Lower lobe of right lung (tissue), 2 donors: ENCODE results near the gene GOLGB1. TPM values are rescaled to one million over a fixed set of nuclear protein-coding genes. Genes with fewer than 3 reads are reported as not detected.
"Not testable (repeated sequence)": the region's sequence is repeated elsewhere in the genome, so short reads cannot be mapped to it uniquely, and the experiment has no call there.

Experiments
- ATAC-seq, 2 donors: fragments of 200-7000 bp; cut with Tn5 transposase; one replicate each; pipeline ENCODE4 v1.9.1; 2020 to 2022; ENCODE audit warnings: mild to moderate bottlenecking in 2 of 2, moderate library complexity in 2 of 2
- DNase-seq: peaks from one replicate; pipeline ENCODE4 v3.0.0-alpha.2; 2020
- H3K27ac ChIP-seq: fragments of 200-600 bp; one replicate; pipeline ENCODE4 v1.8.0; 2022
- H3K27me3 ChIP-seq: fragments of 200-600 bp; one replicate; pipeline ENCODE4 v1.8.0; 2022; ENCODE audit warnings: low read depth
- H3K36me3 ChIP-seq: fragments of 200-600 bp; one replicate; pipeline ENCODE4 v1.8.0; 2022; ENCODE audit warnings: mild to moderate bottlenecking
- H3K4me1 ChIP-seq: fragments of 200-600 bp; one replicate; pipeline ENCODE4 v1.8.0; 2022
- H3K4me3 ChIP-seq: fragments of 200-600 bp; one replicate; pipeline ENCODE4 v1.8.0; 2022; ENCODE audit warnings: mild to moderate bottlenecking
- H3K9me3 ChIP-seq: fragments of 200-600 bp; one replicate; pipeline ENCODE4 v1.8.0; 2022
- intact Hi-C: fragments of 100-400 bp; cut with DNase I; formaldehyde crosslinking; loops from one replicate; pipeline ENCODE4 v1.11.0; 2022
- long read RNA-seq: library from polyadenylated mRNA; unstranded; transcript quantifications from one replicate; pipeline ENCODE4 v2.0.0, GENCODE V29; 2021
- total RNA-seq: library from RNA; stranded (reverse); fragmentation: NEBNext Ultra II Directional; extraction: Animal tissue kit (Norgen Biotek cat#: 25700); gene quantifications from one replicate; pipeline ENCODE4 v1.2.1, GENCODE V29; 2021
- TF ChIP-seq, protein P1 (sequence below): fragments of 200-600 bp; IDR thresholded peaks from one replicate; pipeline ENCODE4 v1.8.0; 2022; ENCODE audit warnings: antibody characterized with exemption, mild to moderate bottlenecking
- donor health status: DM: no; HTN: yes; CAD: no; lungs with severe emphysema.

The GOLGB1 gene
- 55.4 TPM for total RNA-seq
- long read RNA-seq, full-length matches to known transcripts, result 6 of 62 reads
- long read RNA-seq, partial matches to known transcripts, result 32 of 62 reads
- long read RNA-seq, other reads (novel, unspliced or antisense), result 24 of 62 reads

GRCh38 chr3:121749276-121750086 is at the start of gene GOLGB1:
GOLGB1 (minus strand) TSS chr3:121749741; CDS start chr3:121730971, 18,770 bp downstream.
- peaks cover 35% of the 10 kb centered on the region for H3K4me1 ChIP-seq
- ATAC-seq (peak; percentile 99), DNase-seq (peak; percentile 95)
- no peaks in the 10 kb centered on the region for H3K36me3 ChIP-seq
- H3K4me3 ChIP-seq, result peak within 1 kb of the TSS; percentile 77
- no peaks in the 10 kb centered on the region for H3K9me3 ChIP-seq
- intact Hi-C loops, result no loop called here
- H3K27ac ChIP-seq, result peak within 1 kb of the TSS; percentile 96
- H3K27me3 ChIP-seq, result no peaks in the 10 kb centered on the region
- TF ChIP-seq, protein P1, sequence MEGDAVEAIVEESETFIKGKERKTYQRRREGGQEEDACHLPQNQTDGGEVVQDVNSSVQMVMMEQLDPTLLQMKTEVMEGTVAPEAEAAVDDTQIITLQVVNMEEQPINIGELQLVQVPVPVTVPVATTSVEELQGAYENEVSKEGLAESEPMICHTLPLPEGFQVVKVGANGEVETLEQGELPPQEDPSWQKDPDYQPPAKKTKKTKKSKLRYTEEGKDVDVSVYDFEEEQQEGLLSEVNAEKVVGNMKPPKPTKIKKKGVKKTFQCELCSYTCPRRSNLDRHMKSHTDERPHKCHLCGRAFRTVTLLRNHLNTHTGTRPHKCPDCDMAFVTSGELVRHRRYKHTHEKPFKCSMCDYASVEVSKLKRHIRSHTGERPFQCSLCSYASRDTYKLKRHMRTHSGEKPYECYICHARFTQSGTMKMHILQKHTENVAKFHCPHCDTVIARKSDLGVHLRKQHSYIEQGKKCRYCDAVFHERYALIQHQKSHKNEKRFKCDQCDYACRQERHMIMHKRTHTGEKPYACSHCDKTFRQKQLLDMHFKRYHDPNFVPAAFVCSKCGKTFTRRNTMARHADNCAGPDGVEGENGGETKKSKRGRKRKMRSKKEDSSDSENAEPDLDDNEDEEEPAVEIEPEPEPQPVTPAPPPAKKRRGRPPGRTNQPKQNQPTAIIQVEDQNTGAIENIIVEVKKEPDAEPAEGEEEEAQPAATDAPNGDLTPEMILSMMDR, result no peak

- no peaks in the 10 kb centered on the region for H3K4me1 ChIP-seq
- no peaks in the 10 kb centered on the region for H3K9me3 ChIP-seq
- no peak overlapping the region for H3K4me3 ChIP-seq
- DNase-seq (no peak), ATAC-seq (no peak)
- H3K27me3 ChIP-seq, result no peaks in the 10 kb centered on the region
- TF ChIP-seq, protein P1, result no peak
- intact Hi-C loops, result no loop called here
- H3K27ac ChIP-seq, result no peak overlapping the region
- H3K36me3 ChIP-seq, result peaks cover 7% of the 10 kb centered on the region
Observed at GRCh38 chr3:121796970-121797369, 47.4 kb upstream of the GOLGB1 start.

- Histone ChIP-seq H3K27ac (no peak overlapping the region), H3K27me3 (no peaks in the 10 kb centered on the region), H3K4me1 (no peaks in the 10 kb centered on the region), H3K36me3 (peaks cover 21% of the 10 kb centered on the region), H3K4me3 (no peak overlapping the region), H3K9me3 (no peaks in the 10 kb centered on the region)
- no peak for DNase-seq
- ATAC-seq, result no peak
- TF ChIP-seq, protein P1, result no peak
- intact Hi-C loops, result no loop called here
Observed at GRCh38 chr3:121794264-121794983, 44.9 kb upstream of the GOLGB1 start.

- TF ChIP-seq, protein P1, result no peak
- peaks cover 34% of the 10 kb centered on the region for H3K36me3 ChIP-seq
- H3K9me3 ChIP-seq, result no peaks in the 10 kb centered on the region
- H3K4me1 ChIP-seq, result no peaks in the 10 kb centered on the region
- no peak overlapping the region for H3K4me3 ChIP-seq
- intact Hi-C loops, result no loop called here
- no peaks in the 10 kb centered on the region for H3K27me3 ChIP-seq
- no peak overlapping the region for H3K27ac ChIP-seq
- DNase-seq (no peak), ATAC-seq (no peak)
Observed at GRCh38 chr3:121793078-121793477, 43.5 kb upstream of the GOLGB1 start.

GRCh38 chr3:121786485-121786884 is 36.9 kb upstream of the GOLGB1 start:
- Histone ChIP-seq H3K27me3 (no peaks in the 10 kb centered on the region), H3K27ac (no peak overlapping the region), H3K4me1 (no peaks in the 10 kb centered on the region), H3K4me3 (no peak overlapping the region), H3K9me3 (no peaks in the 10 kb centered on the region), H3K36me3 (peaks cover 77% of the 10 kb centered on the region)
- ATAC-seq, result no peak
- no peak for DNase-seq
- TF ChIP-seq, protein P1, result no peak
- intact Hi-C loops, result no loop called here

GRCh38 chr3:121782784-121783183 is 33.2 kb upstream of the GOLGB1 start:
- H3K27me3 ChIP-seq, ATAC-seq, DNase-seq, intact Hi-C loops, H3K9me3 ChIP-seq, H3K4me1 ChIP-seq, H3K4me3 ChIP-seq, H3K27ac ChIP-seq: not testable (repeated sequence)
- H3K36me3 ChIP-seq, result peaks cover 82% of the 10 kb centered on the region
